Measurements from ENCODE around the gene DPEP3. TPM values are rescaled to one million over a fixed set of nuclear protein-coding genes. Genes with fewer than 3 reads are reported as not detected.

Gene DPEP3
- total and polyA plus RNA-seq, 2 donors (not counting 1 experiment from before 2014, with no cell fraction given) = 1.9 to 2.0 TPM

- POLR2A ChIA-PET = interaction anchor here (0.5 to 0.6 kb wide), 3 partner anchors 23 to 130 kb away, joined by 3 to 7 read pairs (median 3); no protein-coding TSS in a partner anchor
- ATAC-seq (ENCODE audit: low read depth) (no peak), DNase-seq (no peak)
- H3K9ac ChIP-seq (ENCODE audit: low read length) = no peak within 1 kb of the TSS
- Mint-ChIP-seq H3K27me3 (no peaks in the 10 kb centered on the region), H3K4me3 (no peak within 1 kb of the TSS), H3K27ac (no peak within 1 kb of the TSS), H3K9me3 (ENCODE audit: insufficient read depth) (no peaks in the 10 kb centered on the region), H3K4me1 (peaks cover 14% of the 10 kb centered on the region)
- H3K36me3 ChIP-seq (replicated peaks in 1 of 2; ENCODE audit: control extremely low read depth in 1 of 2, control insufficient read depth in 1 of 2, extremely low read depth in 1 of 2, insufficient read depth in 2 of 2, low read length in 1 of 2) = peaks cover 0 to 9% of the 10 kb centered on the region in 2 experiments
- peaks cover 11% of the 10 kb centered on the region for H4K20me1 ChIP-seq (ENCODE audit: control insufficient read depth, insufficient read depth, low read length, poor library complexity, severe bottlenecking)
- H3K79me2 ChIP-seq (ENCODE audit: control insufficient read depth, insufficient read depth, low read length) = peaks cover 52% of the 10 kb centered on the region
- H3K27me3 ChIP-seq (replicated peaks in 1 of 4; ENCODE audit: control extremely low read depth in 1 of 4, control insufficient read depth in 3 of 4, insufficient read depth in 4 of 4, low read length in 3 of 4) = no peaks in the 10 kb centered on the region
- H2AFZ ChIP-seq (ENCODE audit: insufficient read depth, low read depth, low read length, poor library complexity, severe bottlenecking) = no peak within 1 kb of the TSS
- no peak within 1 kb of the TSS for H3K4me2 ChIP-seq (replicated peaks; ENCODE audit: low read depth, low read length, poor library complexity, severe bottlenecking)
- no peak within 1 kb of the TSS for H3K4me3 ChIP-seq (ENCODE audit: control extremely low read depth in 1 of 5, extremely low read depth in 1 of 5, insufficient read depth in 1 of 5, low read depth in 2 of 5, low read length in 4 of 5)
- TF ChIP-seq EZH2 (IDR thresholded peaks at IDR 0.05; ENCODE audit: borderline replicate concordance, insufficient read depth, low read depth, low read length, poor library complexity, severe bottlenecking) = no peak
- TF ChIP-seq CTCF (IDR thresholded peaks at IDR 0.05) = no peak
- intact Hi-C loops (cut with micrococcal nuclease) = no loop called here
- H3K4me1 ChIP-seq (ENCODE audit: control insufficient read depth in 2 of 2, insufficient read depth in 2 of 2, low read length in 2 of 2) = peaks cover 10 to 24% of the 10 kb centered on the region in 2 donors
- CTCF ChIA-PET = interaction anchor here (0.6 to 2.9 kb wide), 4 partner anchors 16 to 229 kb away, joined by 3 to 12 read pairs (median 5); partner anchors contain the start of gene NRN1L
- H3K27ac ChIP-seq (ENCODE audit: low read length in 2 of 2) = no peak within 1 kb of the TSS
- no peaks in the 10 kb centered on the region for H3K9me3 ChIP-seq (ENCODE audit: control extremely low read depth in 1 of 3, control insufficient read depth in 2 of 3, insufficient read depth in 1 of 3, low read length in 2 of 3)
- WGBS (ENCODE audit: insufficient coverage) = 93% methylated on average over 22 of the region's 23 CpGs
Observed at GRCh38 chr16:67943619-67944504, 36.4 kb downstream of the DPEP3 start, which contains the start of gene LCAT. LCAT (minus strand) TSS chr16:67944120; CDS start chr16:67944101, 19 bp downstream.

GRCh38 chr16:67943256-67943618 lies 37.1 kb downstream of the DPEP3 start:
- ChIA-PET POLR2A (interaction anchor here (0.6 kb wide), 3 partner anchors 23 to 826 kb away, joined by 3 to 7 read pairs (median 3); no protein-coding TSS in a partner anchor), CTCF (interaction anchor here (0.9 to 2.9 kb wide), 3 partner anchors 15 to 98 kb away, joined by 3 to 12 read pairs (median 5); partner anchors contain the start of gene NRN1L)
- H3K4me2 ChIP-seq (replicated peaks; ENCODE audit: low read depth, low read length, poor library complexity, severe bottlenecking) = no peak overlapping the region
- H3K4me1 Mint-ChIP-seq = peaks cover 14% of the 10 kb centered on the region
- H3K9ac ChIP-seq (ENCODE audit: low read length) = no peak overlapping the region
- peaks cover 10 to 24% of the 10 kb centered on the region in 2 donors for H3K4me1 ChIP-seq (ENCODE audit: control insufficient read depth in 2 of 2, insufficient read depth in 2 of 2, low read length in 2 of 2)
- no peak overlapping the region for H3K4me3 Mint-ChIP-seq
- H3K27me3 Mint-ChIP-seq = no peaks in the 10 kb centered on the region
- DNase-seq = no peak
- no peak overlapping the region for H3K27ac Mint-ChIP-seq
- TF ChIP-seq EZH2 (IDR thresholded peaks at IDR 0.05; ENCODE audit: borderline replicate concordance, insufficient read depth, low read depth, low read length, poor library complexity, severe bottlenecking) = no peak
- TF ChIP-seq CTCF (IDR thresholded peaks at IDR 0.05) = no peak
- peaks cover 11% of the 10 kb centered on the region for H4K20me1 ChIP-seq (ENCODE audit: control insufficient read depth, insufficient read depth, low read length, poor library complexity, severe bottlenecking)
- H3K36me3 ChIP-seq (replicated peaks in 1 of 2; ENCODE audit: control extremely low read depth in 1 of 2, control insufficient read depth in 1 of 2, extremely low read depth in 1 of 2, insufficient read depth in 2 of 2, low read length in 1 of 2) = peaks cover 0 to 9% of the 10 kb centered on the region in 2 experiments
- no peak for ATAC-seq (ENCODE audit: low read depth)
- no peak overlapping the region for H2AFZ ChIP-seq (ENCODE audit: insufficient read depth, low read depth, low read length, poor library complexity, severe bottlenecking)
- no peaks in the 10 kb centered on the region for H3K9me3 Mint-ChIP-seq (ENCODE audit: insufficient read depth)
- no peak overlapping the region for H3K4me3 ChIP-seq (ENCODE audit: control extremely low read depth in 1 of 5, extremely low read depth in 1 of 5, insufficient read depth in 1 of 5, low read depth in 2 of 5, low read length in 4 of 5)
- 97% methylated on average over 6 of the region's 6 CpGs for WGBS (ENCODE audit: insufficient coverage)
- no peak overlapping the region for H3K27ac ChIP-seq (ENCODE audit: low read length in 2 of 2)
- intact Hi-C loops (cut with micrococcal nuclease) = no loop called here
- H3K79me2 ChIP-seq (ENCODE audit: control insufficient read depth, insufficient read depth, low read length) = peaks cover 52% of the 10 kb centered on the region
- H3K27me3 ChIP-seq (replicated peaks in 1 of 4; ENCODE audit: control extremely low read depth in 1 of 4, control insufficient read depth in 3 of 4, insufficient read depth in 4 of 4, low read length in 3 of 4) = no peaks in the 10 kb centered on the region
- no peaks in the 10 kb centered on the region for H3K9me3 ChIP-seq (ENCODE audit: control extremely low read depth in 1 of 3, control insufficient read depth in 2 of 3, insufficient read depth in 1 of 3, low read length in 2 of 3)
